HG03575 (cell line): ENCODE results near the gene SEC16A.
"Not testable (repeated sequence)": the region's sequence is repeated elsewhere in the genome, so short reads cannot be mapped to it uniquely, and the experiment has no call there.

Source experiments
- ATAC-seq: cut with Tn5 transposase; IDR thresholded peaks from one replicate; pipeline ENCODE4 v1.9.1; 2021; ENCODE audit not compliant: unreplicated experiment, insufficient number of reproducible peaks, low FRiP score; ENCODE audit errors: extremely low read depth

Gene SEC16A

DNA sequence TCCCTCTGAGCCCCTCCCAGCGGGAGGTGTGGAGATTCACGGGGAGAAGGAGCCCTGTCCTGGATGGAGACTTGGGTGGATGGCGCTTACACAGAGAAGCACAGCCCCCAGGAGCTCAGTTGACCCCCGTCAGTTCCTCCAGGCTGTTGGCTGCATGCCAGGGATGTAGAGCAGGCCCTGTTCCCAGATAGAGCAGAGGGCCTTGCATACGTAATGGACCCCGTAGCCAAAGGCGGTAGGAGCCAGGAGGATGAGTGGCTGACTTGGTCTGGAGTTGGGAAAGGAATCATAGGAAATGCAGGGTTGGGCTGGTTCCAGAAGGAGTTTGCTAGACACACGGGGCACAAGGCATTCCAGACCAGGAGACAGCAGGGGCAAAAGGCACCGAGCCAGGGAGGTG lies 69.9 kb downstream of the SEC16A start:
- ATAC-seq: no peak

DNA sequence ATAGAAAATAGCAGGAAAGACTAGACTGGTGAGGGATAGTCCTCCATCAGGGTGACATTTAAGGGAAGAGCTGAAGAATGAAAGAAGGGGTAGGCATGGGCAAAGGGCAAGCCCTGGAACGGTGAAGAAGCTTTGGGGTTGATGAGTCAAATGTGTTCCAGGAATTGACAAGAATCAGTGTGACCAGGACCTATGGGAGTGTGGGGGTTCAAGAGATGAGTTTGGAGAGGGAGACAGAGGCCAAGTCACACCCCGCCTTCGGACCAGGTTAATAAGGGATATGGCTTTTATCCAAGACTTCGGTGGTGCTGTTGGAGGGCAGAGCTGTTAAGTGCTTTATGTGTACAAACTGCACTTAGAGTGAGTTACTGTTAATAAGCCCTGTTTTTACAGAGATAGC lies 71.5 kb downstream of the SEC16A start:
- no peak for ATAC-seq

DNA sequence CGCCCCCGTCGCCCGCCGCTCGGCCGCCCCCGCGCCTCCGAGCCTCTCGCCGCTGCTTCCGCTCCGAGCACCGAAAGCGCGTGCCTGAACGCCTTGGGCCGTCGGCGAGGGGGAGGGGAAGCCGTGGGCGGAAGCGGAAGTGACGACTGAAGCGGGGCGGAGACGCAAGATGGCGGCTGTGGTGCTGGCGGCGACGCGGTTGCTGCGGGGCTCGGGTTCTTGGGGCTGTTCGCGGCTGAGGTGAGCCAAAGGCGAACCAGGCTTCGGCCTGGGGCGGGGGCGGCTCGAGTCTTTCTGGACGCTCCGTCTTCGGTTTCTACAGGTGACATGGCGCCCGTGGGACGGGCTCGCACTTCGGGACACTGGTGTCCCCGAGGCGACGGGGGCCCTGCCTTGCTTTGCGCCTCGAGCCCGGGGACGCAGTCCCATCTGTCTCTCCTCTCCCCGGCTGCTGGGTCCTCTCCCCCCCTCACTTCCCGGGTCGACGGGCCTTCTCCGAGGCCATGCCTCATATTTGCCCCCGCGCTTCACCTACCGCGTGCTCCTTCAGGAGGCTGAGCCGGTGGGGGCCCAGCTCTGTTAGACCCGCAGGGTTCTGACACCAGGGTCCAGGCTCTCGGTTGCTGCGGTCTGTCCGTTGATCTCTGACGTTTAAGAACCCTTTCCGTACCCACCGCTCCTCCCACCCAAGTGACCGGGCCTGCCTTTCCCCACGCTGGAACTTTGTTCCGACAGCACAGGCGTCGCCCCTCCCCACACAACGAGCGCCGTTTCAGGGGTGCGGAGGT lies 72.1 kb downstream of the SEC16A start, which contains the start of the genes ENTR1 and PMPCA:
Gene ENTR1 (minus strand): TSS at position 115 of the 788 bp plus-strand sequence. CDS start 217 bp downstream, outside the sequence.
Gene PMPCA (plus strand): TSS at position 159 of the 788 bp plus-strand sequence. CDS start 11 bp downstream, at position 170.
- ATAC-seq: no peak

DNA sequence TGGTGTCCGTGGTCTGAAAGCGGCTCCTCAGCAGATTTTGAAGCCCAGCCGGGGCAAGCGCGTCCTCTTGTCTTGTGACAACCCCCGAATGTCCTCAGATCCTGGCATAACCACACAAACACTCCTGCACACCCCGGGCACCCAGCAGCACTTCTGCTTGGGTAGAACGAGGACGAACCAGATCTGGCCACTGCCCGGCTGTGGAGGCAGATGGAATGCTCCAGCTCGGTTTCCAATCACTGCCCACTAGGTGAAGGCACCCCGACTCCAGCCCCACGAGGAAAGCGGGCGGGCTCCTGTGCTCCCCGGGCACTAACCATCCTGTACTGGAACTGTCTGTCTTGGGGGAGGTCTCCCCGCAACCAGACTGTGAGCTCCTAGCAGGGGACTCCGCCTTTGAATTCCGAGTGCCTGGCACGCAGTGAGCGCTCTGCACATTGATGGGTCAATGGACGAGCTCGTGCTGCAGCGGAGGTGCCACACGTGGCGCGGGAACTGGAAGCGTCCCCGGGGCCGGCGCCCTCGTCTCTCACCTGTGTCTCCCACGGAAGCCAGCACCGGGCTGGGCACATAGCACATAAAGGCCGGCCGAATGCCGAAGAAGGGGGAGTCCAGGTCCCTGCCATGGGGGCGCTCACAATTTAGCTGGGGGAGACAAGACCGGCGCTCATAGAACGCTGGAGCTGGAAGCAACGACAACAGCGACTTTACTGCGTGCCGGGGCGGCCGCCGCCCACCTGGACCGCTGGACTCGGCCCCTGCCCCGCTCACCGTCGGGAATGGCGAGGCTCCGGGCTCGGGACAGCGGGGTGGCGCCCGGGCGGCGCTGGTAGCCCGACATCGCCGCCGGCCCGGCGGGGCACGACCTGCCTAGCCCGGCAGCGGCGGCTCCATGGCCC lies 73.0 kb downstream of the SEC16A start:
- no peak for ATAC-seq

DNA sequence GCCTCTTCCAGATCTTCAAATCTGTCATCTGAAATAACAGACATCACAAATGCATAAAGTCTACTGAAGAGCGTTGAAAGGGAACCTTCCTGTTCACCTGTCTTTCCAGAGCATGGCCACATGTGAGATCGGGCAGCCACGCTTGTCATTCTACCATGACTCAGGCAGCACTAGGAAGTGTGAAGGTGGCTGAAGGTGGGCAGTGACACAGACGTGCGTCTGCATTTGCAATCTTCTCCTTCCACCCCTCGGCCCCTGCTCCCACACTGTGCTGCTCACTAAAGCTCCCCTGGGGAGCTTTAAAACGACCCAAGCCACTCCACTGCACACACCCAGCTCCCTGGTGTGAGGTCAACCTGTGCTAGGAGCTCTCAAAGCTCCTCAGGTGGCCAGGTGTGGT lies 74.9 kb downstream of the SEC16A start:
- no peak for ATAC-seq

DNA sequence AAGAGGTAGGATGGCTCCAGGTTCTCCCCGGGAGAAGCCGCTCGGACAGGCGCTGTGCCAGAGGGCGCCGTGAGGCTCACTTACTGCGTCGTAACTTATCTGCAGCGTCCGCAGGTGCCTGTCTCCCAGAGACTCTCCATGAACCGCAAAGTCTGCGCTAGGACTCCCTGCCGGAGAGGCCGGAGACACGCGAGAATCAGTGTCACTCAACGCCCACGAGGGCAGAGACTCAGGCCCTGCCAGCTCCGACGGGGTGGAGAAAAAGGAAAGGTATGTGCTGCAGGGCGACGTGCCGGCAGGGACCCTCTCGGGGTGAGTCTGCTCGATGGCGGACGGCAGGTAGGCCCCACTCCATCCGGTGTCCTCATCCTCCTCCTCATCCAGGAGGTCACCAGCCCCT lies 75.8 kb downstream of the SEC16A start:
- not testable (repeated sequence) for ATAC-seq

DNA sequence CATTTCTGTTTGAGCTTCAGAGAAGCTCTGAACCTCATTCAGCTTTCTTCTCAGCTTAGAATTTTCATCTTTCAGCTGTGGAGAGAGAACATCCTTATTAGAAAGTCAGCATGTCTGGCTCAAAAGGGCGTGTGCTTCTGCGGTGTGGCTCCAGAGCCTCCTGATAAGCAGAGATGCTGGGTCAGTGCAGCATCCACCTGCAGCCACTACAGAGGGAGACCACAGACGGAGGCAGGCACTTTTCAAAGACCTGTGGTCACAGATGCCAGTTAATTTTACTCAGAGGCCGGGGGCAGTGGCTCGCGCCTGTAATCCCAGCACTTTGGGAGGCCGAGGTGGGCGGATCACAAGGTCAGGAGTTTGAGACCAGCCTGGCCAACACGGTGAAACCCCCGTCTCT lies 76.9 kb downstream of the SEC16A start:
- not testable (repeated sequence) for ATAC-seq

DNA sequence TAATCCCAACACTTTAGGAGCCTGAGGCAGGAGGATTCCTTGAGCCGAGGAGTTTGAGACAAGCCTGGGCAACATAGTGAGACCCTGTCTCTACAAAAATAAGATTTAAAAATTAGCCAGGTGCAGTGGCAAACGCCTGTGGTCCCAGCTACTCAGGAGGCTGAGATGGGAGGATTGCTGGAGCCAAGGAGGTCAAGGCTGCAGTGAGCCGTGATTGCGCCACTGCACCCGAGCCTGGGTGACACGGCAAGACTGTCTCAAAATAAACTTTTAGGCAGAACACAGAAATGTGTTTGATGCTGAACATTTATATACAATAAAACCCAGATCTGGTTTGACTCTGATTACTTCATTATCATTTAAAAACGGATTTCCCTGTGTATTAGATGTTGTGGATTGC lies 77.4 kb downstream of the SEC16A start:
- no peak for ATAC-seq

DNA sequence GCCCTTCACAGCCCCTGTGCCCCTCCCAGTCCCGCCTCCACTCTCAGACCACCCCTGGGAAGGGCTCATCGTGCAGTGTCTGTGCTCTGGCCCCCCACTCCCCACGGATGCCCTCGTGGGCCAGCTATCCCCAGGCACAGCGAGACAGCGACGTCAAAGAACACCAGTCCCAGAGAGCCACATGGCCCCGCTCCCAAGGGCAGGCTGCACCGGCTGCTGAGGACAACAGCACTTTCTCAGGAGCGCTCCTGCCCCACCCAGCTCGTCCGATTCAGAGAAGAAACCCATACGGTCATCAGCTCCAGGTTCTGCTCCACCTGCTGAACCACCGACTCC lies 78.1 kb downstream of the SEC16A start:
- no peak for ATAC-seq

DNA sequence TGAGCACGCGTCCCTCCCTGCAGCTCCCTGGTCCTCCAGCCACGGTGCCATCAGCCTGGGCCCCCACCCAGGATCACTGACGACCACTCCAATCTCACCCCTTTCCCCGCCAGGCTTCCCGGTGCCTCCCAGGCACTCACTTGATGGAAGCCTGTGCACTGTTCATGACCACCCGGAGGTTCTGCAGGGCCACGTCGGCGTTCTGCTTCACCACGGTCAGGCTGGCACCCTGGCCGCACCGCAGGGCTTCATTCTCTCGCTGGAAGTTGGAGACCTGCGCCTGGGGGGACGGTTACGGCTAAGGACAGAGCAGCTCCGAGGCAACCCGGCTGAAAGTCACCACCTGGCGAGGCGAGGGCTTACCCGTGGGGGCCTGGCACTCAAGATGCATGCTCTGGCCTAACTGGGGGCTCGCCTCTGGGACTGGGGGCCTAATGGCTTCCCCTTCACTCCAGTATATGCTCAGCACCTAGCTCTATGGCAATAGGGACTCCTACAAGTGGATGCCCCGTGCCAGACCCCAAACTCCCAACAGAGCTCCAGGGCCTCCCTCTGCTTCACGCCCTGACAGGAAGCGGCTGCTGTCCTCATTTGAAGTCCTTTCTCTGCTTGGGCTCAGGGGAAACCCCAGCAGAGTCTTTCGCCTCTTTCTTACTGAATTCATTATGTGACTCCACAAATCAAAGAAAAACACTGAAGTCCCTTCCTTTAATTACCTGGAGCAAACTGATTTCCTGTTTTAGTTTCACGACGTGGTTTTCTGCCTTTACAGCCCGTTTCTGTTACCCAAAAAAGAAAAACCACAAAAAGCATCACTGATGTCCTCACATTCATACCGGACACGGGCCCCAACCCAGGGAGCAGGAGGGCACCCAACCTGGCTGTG lies 78.7 kb downstream of the SEC16A start:
- ATAC-seq: no peak

DNA sequence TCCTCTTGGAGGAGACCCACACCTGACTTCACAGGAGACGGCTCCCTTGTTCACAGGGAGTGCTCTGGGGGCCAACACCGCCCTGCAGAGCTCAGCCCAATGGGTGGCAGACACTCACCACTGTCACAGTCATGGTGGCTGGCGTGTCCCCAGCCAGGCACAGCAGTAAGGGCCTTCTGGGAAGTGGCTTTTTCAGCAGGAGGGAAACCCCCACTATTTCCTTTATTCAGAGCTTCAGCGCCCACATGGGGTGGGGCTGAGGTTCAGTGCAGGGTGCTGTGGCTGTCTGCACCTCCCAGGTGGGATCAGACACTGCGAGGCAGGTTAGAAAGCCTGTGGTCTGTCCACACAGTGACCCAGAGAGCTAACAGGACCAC lies 79.3 kb downstream of the SEC16A start:
- no peak for ATAC-seq

DNA sequence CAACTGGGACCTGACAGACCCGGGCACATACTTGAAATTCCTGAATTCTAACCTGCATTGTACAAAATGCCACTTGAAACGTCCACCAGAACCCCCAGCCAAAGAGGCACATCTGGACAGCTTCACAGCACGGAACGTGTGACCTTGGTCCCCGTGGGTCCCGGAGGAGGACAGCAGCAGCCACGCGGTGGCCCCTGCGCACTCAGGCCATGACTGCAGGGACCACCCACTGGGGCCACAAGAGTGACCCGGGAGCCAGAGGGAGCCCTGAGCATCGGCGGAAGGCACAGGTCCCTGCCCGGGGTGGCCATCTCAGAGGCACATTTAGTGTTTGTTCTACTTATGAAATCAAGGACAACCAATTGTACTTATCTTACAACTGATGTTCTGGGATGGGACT lies 80.8 kb downstream of the SEC16A start:
- no peak for ATAC-seq

DNA sequence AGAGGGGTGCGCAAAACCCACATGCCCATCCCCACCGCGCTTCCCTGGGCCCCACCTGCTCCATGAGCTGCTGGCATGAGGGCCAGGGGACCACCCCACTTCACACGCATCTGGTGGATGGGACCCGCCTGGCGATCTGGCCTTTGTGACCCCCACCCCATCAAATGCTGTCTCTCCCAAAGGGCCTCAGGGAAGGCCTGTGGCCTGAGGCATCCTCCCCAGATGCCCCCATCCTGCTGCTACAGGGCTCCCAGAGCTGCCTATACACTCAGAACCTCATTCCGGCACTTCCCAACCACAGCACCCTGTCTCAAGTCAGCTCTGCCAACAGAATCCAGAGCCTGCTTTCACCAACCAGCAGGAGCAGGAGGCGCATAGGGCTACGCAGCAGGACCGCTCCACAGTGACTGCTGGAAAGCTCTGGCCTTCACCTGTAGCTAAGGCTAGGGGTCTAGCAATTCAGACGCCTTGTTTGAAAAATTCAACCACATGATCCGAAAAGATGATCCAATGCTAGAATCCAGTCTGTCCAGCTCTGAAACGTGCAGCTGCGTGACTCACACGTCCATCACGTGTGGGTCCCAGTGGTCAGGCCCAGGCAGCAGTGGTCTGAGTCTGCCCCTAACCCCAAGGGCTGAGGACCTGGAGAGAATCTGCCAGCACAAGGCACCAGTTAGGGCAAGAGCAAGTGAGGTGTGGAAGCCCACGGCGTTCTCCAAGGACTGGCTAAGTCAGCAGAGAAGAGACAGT lies 81.5 kb downstream of the SEC16A start:
- ATAC-seq: no peak

DNA sequence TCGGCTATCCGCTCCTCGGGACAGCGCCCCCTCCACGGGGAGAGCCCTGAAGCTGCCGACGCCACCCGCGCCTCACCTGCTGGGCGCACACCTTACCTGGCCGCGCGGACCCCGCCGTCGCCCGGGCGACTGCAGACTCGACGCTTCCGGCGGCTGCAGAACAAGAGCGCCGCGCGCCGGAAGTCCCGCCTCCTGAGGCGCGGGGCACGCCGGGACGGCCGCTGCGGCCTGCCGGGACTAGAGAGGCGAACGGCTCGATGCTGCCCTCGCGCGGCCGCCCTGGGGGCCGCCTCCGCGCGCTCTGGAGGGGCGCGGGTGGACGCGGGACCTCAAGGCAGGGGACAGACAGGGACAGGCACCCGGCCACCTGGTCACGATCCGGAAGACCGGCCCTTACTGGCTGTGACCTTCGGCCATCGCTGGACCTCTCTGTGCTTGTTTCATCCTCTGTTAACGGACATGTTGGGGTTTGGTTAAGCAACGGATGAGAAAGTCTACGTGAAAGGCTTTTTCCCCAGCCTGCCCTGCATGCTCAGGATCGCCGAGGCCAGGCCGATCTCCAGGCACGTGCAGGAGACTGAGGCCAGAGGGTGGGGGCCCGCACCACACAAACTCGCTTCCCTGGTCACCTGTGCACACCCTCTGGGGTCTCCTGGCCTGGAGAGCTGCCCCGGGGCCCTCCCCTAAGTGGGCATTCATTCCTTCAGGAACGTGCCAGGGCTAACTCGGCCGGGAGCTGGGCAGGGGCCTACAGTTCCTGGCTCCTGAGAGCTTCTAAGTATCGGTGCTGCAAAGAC lies 82.6 kb downstream of the SEC16A start, which contains the start of gene SNAPC4:
Gene SNAPC4 (minus strand): TSS at position 133 of the 797 bp plus-strand sequence. CDS start 1,742 bp downstream, outside the sequence.
- ATAC-seq: no peak

DNA sequence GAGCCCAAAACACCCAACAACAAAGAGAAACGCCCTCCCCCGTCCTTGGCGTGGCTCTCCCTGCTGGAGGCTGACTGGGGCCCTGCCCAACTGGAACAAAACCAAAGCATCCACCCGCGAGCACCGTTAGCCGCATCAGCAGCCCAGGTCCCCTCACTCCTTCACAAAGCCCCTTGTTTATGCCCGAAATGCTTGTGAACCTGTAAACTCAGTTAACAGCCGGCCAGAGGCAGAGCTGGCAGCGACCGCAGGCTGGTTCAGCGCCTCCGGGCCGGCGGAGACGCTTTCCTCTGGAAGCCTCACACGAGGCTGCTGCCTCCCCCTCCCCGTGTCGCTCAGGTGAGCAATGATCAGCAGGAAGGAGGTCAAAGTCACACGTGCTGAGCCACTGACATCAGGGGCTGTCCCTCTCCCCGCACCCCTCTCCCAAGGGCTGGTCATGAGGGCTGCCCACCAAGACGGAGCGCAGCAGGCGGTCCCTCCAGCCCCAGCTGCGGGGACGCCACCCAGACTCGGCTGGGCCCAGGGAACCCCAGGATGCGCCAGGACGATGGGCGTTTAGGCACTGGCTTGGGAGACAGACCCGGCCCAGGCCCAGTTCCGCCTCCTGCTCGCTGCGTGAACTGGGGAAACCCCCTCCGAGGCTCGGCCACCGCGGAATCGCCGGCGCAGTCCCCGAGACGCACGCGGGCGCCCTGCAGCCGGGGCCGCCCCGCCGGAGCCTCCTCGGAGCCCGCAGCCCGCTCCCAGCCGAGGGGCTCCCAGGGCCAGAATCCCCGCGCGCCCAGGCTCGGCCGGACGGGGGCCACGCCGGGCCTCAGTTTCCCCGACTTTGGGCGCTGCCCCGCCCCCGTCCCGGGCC lies 83.4 kb downstream of the SEC16A start:
- no peak for ATAC-seq

DNA sequence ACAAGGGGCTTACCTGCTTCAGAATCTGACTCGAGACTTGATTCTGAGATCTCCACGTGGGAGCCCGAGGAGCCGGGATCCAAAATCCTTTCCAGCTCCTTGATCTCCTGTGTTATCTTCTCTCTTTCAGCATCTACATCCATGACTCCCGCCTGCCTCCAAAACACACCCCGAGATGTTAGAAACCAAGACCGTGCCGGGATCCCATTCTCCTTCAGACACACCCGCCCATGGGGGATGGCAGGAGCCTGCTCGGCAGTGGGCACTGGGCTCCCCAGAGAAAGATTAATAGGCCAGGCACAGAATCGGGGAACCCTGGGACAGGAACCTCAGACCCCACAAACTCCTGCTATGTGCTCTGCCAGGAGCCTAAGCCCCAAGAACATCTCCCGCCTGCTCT lies 84.6 kb downstream of the SEC16A start:
- ATAC-seq: no peak

DNA sequence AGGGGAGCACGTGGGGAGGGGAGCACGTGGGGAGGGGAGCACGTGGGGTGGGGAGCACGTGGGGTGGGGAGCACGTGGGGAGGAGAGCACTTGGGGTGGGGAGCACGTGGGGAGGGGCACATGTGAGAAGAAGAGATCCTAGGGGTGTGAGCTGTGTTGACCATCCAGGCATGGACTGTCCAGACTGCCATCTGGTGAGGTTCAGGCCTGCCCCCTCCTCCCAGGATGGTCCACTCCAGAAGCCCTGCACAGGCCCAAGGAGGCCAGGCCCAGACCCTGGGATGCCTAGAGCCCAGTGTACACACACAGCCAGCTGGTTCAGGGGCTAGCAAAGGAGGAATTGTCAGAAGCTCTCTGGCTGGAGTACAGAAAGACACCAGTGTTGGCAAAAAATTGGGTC lies 85.2 kb downstream of the SEC16A start:
- no peak for ATAC-seq
